ENCODE measurements around the gene COL6A1. TPM values are rescaled to one million over a fixed set of nuclear protein-coding genes. Genes with fewer than 3 reads are reported as not detected.

Gene COL6A1
- total and polyA plus RNA-seq, 2 of the 4 experiments (the other 2 are of a cell fraction) = 173 to 1,578 TPM

DNA sequence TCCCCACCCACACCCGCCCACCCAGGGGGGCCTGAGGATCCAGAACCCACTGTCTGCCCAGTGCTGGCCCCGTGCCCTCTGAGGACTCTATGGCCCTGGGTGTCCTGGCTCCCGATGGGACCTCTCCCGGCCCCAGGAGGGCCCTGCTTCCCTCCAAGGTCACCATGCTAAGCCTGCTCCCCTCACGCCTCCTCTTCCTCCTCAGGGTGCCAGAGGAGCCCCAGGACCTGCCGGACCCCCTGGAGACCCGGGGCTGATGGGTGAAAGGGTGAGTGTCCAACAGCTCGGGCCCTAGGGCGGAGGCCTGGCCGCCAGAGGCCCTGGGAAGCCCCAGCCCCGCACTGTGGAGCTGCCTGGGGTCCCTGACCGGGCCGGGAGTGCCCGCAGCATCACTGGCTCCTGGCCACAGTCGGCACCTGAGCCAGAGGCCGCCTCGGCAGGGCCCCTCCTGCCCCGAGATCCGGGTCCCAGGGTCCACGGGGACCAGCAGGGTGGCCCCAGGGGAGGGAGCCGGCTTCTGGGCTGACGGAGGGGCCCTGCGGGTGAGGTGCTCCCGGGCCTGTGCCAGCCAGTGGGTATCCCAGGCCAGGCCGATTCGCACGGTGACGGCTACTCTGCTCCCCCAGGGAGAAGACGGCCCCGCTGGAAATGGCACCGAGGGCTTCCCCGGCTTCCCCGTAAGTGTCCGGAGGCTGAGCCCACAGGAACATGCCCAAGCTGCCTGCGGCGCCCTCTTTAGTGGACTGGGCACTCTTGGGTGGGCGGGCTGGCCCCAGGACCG, 16.1 kb downstream of the COL6A1 start:
- Histone ChIP-seq H3K9ac (ENCODE audit: low read depth, low read length) (no peak overlapping the region), H3K14ac (replicated peaks; ENCODE audit: low read depth, low read length) (no peak overlapping the region), H3K4me2 (ENCODE audit: low read depth, low read length) (no peak overlapping the region), H3K18ac (ENCODE audit: low read depth, low read length) (no peak overlapping the region), H2AK9ac (replicated peaks; ENCODE audit: low read depth, low read length, poor library complexity) (peak overlapping the region; percentile 31), H2BK5ac (ENCODE audit: low read depth, low read length, poor library complexity, severe bottlenecking) (no peak overlapping the region), H2BK20ac (ENCODE audit: low read depth, low read length) (no peak overlapping the region), H2AK5ac (ENCODE audit: low read depth, low read length) (no peak overlapping the region; the same call in 1 of the 2 replicates), H3K27ac (ENCODE audit: insufficient read depth, low read length) (peak overlapping the region; percentile 42; the same call in 1 of the 2 replicates), H3K4me3 (ENCODE audit: insufficient read depth, low read depth, low read length) (no peak overlapping the region), H4K91ac (ENCODE audit: insufficient read depth, low read depth, low read length) (no peak overlapping the region), H4K5ac (ENCODE audit: low read depth, low read length) (no peak overlapping the region), H2AFZ (replicated peaks; ENCODE audit: low read length, poor library complexity) (no peak overlapping the region), H3K36me3 (ENCODE audit: control insufficient read depth, insufficient read depth, low read length) (peaks cover 97% of the 10 kb centered on the region), H3K79me1 (ENCODE audit: low read depth in 1 of 2, low read length in 2 of 2) (peaks cover 26 to 62% of the 10 kb centered on the region in 2 experiments), H3K4ac (ENCODE audit: low read depth, low read length) (no peak overlapping the region), H3K56ac (ENCODE audit: extremely low read depth, insufficient read depth, low read length) (no peak overlapping the region), H3K4me1 (ENCODE audit: control insufficient read depth, insufficient read depth, low read length) (0 out of 2 replicates have a peak, but pooled peaks cover 1% of the 10 kb centered on the region), H4K20me1 (ENCODE audit: insufficient read depth, low read length) (peaks cover 74% of the 10 kb centered on the region), H4K8ac (ENCODE audit: low read depth in 2 of 2, low read length in 2 of 2) (no peak overlapping the region), H3K9me1 (ENCODE audit: insufficient read depth, low read length) (no peaks in the 10 kb centered on the region), H2BK15ac (ENCODE audit: low read depth, low read length) (no peak overlapping the region), H2BK120ac (ENCODE audit: low read depth, low read length) (no peak overlapping the region), H3K27me3 (ENCODE audit: control insufficient read depth, insufficient read depth, low read length) (no peaks in the 10 kb centered on the region), H3K23ac (ENCODE audit: low read depth, low read length) (no peak overlapping the region), H3K9me3 (ENCODE audit: control insufficient read depth, insufficient read depth, low read length) (no peaks in the 10 kb centered on the region)
- ChIA-PET CTCF (no interaction called here), POLR2A (ENCODE audit: unreplicated experiment) (no interaction called here)
- in situ Hi-C loops (cut with MboI; ENCODE audit: low sequenced_read_pairs) (no loop called here), dilution Hi-C loops (cut with HindIII; ENCODE audit: low sequenced_read_pairs, unreplicated experiment) (no loop called here), intact Hi-C loops (cut with micrococcal nuclease) (loop anchor here (5.0 kb wide), 1 partner anchor 100 kb away; the partner anchor contains the start of gene COL6A2)
- 98% methylated on average over 20 of the region's 38 CpGs; no CpG with 5 or more reads in 1 of the 2 experiments for WGBS, 2 experiments (ENCODE audit: extremely low coverage in 2 of 2, insufficient read length in 1 of 2)
- no peak for DNase-seq
- BruUV-seq (replicated peaks) = no TSS peak
- ATAC-seq (ENCODE audit: low read depth) = no peak
- TF ChIP-seq BHLHE40 (IDR thresholded peaks at IDR 0.05; ENCODE audit: low read depth, low read length) = no peak
- TF ChIP-seq, protein P1, sequence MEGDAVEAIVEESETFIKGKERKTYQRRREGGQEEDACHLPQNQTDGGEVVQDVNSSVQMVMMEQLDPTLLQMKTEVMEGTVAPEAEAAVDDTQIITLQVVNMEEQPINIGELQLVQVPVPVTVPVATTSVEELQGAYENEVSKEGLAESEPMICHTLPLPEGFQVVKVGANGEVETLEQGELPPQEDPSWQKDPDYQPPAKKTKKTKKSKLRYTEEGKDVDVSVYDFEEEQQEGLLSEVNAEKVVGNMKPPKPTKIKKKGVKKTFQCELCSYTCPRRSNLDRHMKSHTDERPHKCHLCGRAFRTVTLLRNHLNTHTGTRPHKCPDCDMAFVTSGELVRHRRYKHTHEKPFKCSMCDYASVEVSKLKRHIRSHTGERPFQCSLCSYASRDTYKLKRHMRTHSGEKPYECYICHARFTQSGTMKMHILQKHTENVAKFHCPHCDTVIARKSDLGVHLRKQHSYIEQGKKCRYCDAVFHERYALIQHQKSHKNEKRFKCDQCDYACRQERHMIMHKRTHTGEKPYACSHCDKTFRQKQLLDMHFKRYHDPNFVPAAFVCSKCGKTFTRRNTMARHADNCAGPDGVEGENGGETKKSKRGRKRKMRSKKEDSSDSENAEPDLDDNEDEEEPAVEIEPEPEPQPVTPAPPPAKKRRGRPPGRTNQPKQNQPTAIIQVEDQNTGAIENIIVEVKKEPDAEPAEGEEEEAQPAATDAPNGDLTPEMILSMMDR (conservative IDR thresholded peaks at IDR 0.05; ENCODE audit: low read depth, low read length) = no peak
- no peak for TF ChIP-seq RCOR1 (IDR thresholded peaks at IDR 0.05; ENCODE audit: insufficient replicate concordance, low read length)
- no peak for TF ChIP-seq NFE2L2 (IDR thresholded peaks at IDR 0.05; ENCODE audit: low read depth, low read length)
- no peak for TF ChIP-seq FOS (IDR thresholded peaks at IDR 0.05; ENCODE audit: low read depth, low read length)
- no peak for TF ChIP-seq POLR2A (IDR thresholded peaks at IDR 0.05; ENCODE audit: low read depth, low read length)
- TF ChIP-seq CEBPB (IDR thresholded peaks at IDR 0.05; ENCODE audit: low read depth, low read length) = no peak
- no peak for TF ChIP-seq RFX5 (IDR thresholded peaks at IDR 0.05; ENCODE audit: low read depth, low read length)
- TF ChIP-seq SMC3 (IDR thresholded peaks at IDR 0.05; ENCODE audit: low read depth, low read length) = no peak
- no peak for TF ChIP-seq MAZ (IDR thresholded peaks at IDR 0.05; ENCODE audit: borderline replicate concordance, low read depth, low read length)
- TF ChIP-seq CHD1 (IDR thresholded peaks at IDR 0.05; ENCODE audit: low read depth, low read length) = no peak
- TF ChIP-seq MXI1 (IDR thresholded peaks at IDR 0.05; ENCODE audit: borderline replicate concordance, low read depth, low read length) = no peak
- TF ChIP-seq RAD21 (IDR thresholded peaks at IDR 0.05; ENCODE audit: low read length) = no peak
- TF ChIP-seq MAFK (IDR thresholded peaks at IDR 0.05; ENCODE audit: low read depth, low read length) = no peak
- TF ChIP-seq, protein P2, sequence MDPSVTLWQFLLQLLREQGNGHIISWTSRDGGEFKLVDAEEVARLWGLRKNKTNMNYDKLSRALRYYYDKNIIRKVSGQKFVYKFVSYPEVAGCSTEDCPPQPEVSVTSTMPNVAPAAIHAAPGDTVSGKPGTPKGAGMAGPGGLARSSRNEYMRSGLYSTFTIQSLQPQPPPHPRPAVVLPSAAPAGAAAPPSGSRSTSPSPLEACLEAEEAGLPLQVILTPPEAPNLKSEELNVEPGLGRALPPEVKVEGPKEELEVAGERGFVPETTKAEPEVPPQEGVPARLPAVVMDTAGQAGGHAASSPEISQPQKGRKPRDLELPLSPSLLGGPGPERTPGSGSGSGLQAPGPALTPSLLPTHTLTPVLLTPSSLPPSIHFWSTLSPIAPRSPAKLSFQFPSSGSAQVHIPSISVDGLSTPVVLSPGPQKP (IDR thresholded peaks at IDR 0.05; ENCODE audit: borderline replicate concordance, low read depth, low read length) = no peak

Measured in IMR-90 (cell line).